Measurements from ENCODE around the gene KCNN1. TPM values are rescaled to one million over a fixed set of nuclear protein-coding genes. Genes with fewer than 3 reads are reported as not detected.

KCNN1 gene
- total and polyA plus RNA-seq, 2 of the 13 experiments (the other 11 are each of a cell fraction or from before 2014, with no cell fraction given) = 0.04 TPM; not detected in 1

GRCh38 chr19:17931532-17932191, 35.2 kb upstream of the KCNN1 start:
- H3K9ac ChIP-seq (ENCODE audit: insufficient read depth, low read depth, low read length) = no peak overlapping the region
- H3K4me2 ChIP-seq (ENCODE audit: low read depth, low read length) = no peak overlapping the region
- DNase-seq (ENCODE audit: low spot score) = no peak
- WGBS (ENCODE audit: low lambda C conversion rate) = 61% methylated on average over 14 of the region's 14 CpGs
- ChIA-PET CTCF (ENCODE audit: low intra/inter-chr PET ratio, low total read pairs) (interaction anchor here (1.8 to 1.9 kb wide), 2 partner anchors 62 to 72 kb away, joined by 7 to 32 read pairs; partner anchors contain the start of genes RPL18A and SLC5A5), POLR2A (interaction anchor here (1.4 to 2.9 kb wide), 3 partner anchors 61 to 72 kb away, joined by 8 to 43 read pairs (median 9); partner anchors contain the start of gene RPL18A)
- H3K36me3 ChIP-seq (replicated peaks in 1 of 2; ENCODE audit: control insufficient read depth in 1 of 2, insufficient read depth in 2 of 2, low read length in 2 of 2) = no peaks in the 10 kb centered on the region
- BruUV-seq (replicated peaks) = no TSS peak
- no peak for FAIRE-seq
- H2AFZ ChIP-seq (ENCODE audit: low read length) = peak overlapping the region; percentile 54
- no peaks in the 10 kb centered on the region for H4K20me1 ChIP-seq (ENCODE audit: insufficient read depth, low read length)
- no peak overlapping the region for H3K27ac ChIP-seq (ENCODE audit: extremely low read length, insufficient read depth, low read length)
- no peaks in the 10 kb centered on the region for H3K9me3 ChIP-seq (ENCODE audit: low read length)
- H3K79me2 ChIP-seq (ENCODE audit: insufficient read depth, low read length) = peaks cover 6% of the 10 kb centered on the region
- no peak overlapping the region for H3K4me3 ChIP-seq (replicated peaks in 1 of 3; ENCODE audit: insufficient read depth in 1 of 3, low read depth in 2 of 3, low read length in 3 of 3)
- TF ChIP-seq YY1 (IDR thresholded peaks at IDR 0.05; ENCODE audit: insufficient read depth, insufficient replicate concordance, low read depth, low read length) (no peak), ZNF773 (CRISPR knock-in tag; IDR thresholded peaks at IDR 0.05; ENCODE audit: borderline replicate concordance) (no peak), ZMAT3 (CRISPR knock-in tag; conservative IDR thresholded peaks at IDR 0.05) (no peak), SYNCRIP (IDR thresholded peaks at IDR 0.05; ENCODE audit: insufficient read depth, low read depth, low read length) (no peak), CBX5 (CRISPR knock-in tag; IDR thresholded peaks at IDR 0.05; ENCODE audit: borderline replicate concordance) (no peak), KLF16 (CRISPR knock-in tag; IDR thresholded peaks at IDR 0.05) (no peak), KMT2B (CRISPR knock-in tag; IDR thresholded peaks at IDR 0.05) (no peak)
- intact Hi-C loops (cut with micrococcal nuclease; ENCODE audit: unreplicated experiment) = loop anchor here (1.0 to 5.0 kb wide), 2 partner anchors 61 to 74 kb away; partner anchors contain the start of gene RPL18A
- ATAC-seq = no peak
- in situ Hi-C loops (cut with HindIII; ENCODE audit: extremely low pct_ligation_motif_present, low pct_unique_long_range_greater_than_20kb) = loop anchor here (5.0 to 25.0 kb wide), 2 partner anchors 64 to 131 kb away; no protein-coding TSS in a partner anchor
- H3K4me1 ChIP-seq (ENCODE audit: insufficient read depth, low read length) = peaks cover 33% of the 10 kb centered on the region
- peaks cover 0 to 4% of the 10 kb centered on the region in 2 experiments; a peak in 1 of 5 replicates for H3K27me3 ChIP-seq (ENCODE audit: control insufficient read depth in 1 of 2, insufficient read depth in 2 of 2, low read length in 2 of 2)
